ENCODE measurements around the gene VPS35L. TPM values are rescaled to one million over a fixed set of nuclear protein-coding genes. Genes with fewer than 3 reads are reported as not detected.

Gene VPS35L
- total and polyA plus RNA-seq, 2 experiments from 2014 or later, result 48.0 to 54.6 TPM

DNA sequence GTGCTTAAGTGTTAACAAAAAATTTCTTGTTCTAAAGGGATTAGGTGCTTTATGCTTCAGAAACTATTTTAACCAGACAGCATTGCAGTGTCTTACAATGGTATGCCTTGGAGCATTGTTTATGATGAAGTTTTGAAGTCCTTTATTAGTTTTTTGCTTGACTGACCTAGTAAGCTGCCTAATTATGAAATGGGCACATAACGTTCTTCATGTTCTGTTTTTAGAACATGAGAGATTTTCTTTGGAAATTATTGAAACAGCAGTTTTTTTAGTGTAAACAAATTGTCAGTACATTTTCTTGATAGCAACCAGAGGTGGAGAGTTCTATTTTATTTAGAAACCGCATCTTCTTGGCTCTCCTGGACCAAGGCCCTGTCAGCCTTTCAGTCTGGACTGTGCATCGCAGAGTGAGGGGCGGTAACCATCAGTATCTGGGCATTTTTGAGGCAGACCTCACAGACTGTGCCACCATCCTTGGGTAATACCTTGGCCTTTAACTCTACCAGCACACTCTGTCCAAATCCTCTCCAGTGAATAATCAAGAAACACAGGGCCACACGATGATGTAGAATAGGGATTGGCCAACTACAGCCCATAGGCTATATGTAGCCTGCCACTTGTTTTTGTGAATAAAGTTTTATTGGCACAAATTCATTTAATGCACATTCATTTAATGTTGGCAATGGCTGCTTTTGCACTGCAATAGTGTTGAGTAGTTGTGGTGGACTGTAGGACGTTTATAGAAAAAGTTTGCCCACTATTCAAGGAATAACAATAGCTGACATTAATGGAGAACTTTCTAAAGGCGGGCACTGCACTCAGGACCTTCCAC lies 81.1 kb downstream of the VPS35L start:
- H3K4me1 Mint-ChIP-seq, result no peaks in the 10 kb centered on the region
- Histone ChIP-seq H3K27ac (ENCODE audit: low read depth) (no peak overlapping the region), H3K36me3 (ENCODE audit: insufficient read depth) (peaks cover 12% of the 10 kb centered on the region), H3K9me2 (ENCODE audit: insufficient read depth) (no peaks in the 10 kb centered on the region), H2AFZ (no peak overlapping the region), H3K4me1 (ENCODE audit: insufficient read depth) (no peaks in the 10 kb centered on the region), H4K20me1 (replicated peaks; ENCODE audit: insufficient read depth) (no peaks in the 10 kb centered on the region), H3K4me3 (no peak overlapping the region), H3K4me2 (no peak overlapping the region), H3K27me3 (ENCODE audit: insufficient read depth) (no peaks in the 10 kb centered on the region), H3K79me2 (replicated peaks; ENCODE audit: insufficient read depth) (no peaks in the 10 kb centered on the region), H3F3A (replicated peaks; ENCODE audit: low read depth) (no peaks in the 10 kb centered on the region)
- H3K4me3 Mint-ChIP-seq, result no peak overlapping the region
- H3K27ac Mint-ChIP-seq, result no peak overlapping the region
- ATAC-seq (no peak), DNase-seq (ENCODE audit: low spot score) (no peak)
- TF ChIP-seq EZH2phosphoT487 (IDR thresholded peaks at IDR 0.05; ENCODE audit: unreplicated experiment) (no peak), EZH2 (IDR thresholded peaks at IDR 0.05; ENCODE audit: low read depth, unreplicated experiment) (no peak), POLR2AphosphoS5 (IDR thresholded peaks at IDR 0.05; ENCODE audit: low read depth) (no peak), JUNB (IDR thresholded peaks at IDR 0.05; ENCODE audit: unreplicated experiment) (no peak), NANOG (IDR thresholded peaks at IDR 0.05; ENCODE audit: borderline replicate concordance) (no peak), CREB1 (CRISPR knock-in tag; IDR thresholded peaks at IDR 0.05; ENCODE audit: low read depth) (no peak), ZNF114 (CRISPR knock-in tag; IDR thresholded peaks at IDR 0.05) (no peak), ZNF331 (CRISPR knock-in tag; IDR thresholded peaks at IDR 0.05; ENCODE audit: low read depth) (no peak), STAT1 (IDR thresholded peaks at IDR 0.05; ENCODE audit: unreplicated experiment) (no peak)
- TF ChIP-seq, protein P1, sequence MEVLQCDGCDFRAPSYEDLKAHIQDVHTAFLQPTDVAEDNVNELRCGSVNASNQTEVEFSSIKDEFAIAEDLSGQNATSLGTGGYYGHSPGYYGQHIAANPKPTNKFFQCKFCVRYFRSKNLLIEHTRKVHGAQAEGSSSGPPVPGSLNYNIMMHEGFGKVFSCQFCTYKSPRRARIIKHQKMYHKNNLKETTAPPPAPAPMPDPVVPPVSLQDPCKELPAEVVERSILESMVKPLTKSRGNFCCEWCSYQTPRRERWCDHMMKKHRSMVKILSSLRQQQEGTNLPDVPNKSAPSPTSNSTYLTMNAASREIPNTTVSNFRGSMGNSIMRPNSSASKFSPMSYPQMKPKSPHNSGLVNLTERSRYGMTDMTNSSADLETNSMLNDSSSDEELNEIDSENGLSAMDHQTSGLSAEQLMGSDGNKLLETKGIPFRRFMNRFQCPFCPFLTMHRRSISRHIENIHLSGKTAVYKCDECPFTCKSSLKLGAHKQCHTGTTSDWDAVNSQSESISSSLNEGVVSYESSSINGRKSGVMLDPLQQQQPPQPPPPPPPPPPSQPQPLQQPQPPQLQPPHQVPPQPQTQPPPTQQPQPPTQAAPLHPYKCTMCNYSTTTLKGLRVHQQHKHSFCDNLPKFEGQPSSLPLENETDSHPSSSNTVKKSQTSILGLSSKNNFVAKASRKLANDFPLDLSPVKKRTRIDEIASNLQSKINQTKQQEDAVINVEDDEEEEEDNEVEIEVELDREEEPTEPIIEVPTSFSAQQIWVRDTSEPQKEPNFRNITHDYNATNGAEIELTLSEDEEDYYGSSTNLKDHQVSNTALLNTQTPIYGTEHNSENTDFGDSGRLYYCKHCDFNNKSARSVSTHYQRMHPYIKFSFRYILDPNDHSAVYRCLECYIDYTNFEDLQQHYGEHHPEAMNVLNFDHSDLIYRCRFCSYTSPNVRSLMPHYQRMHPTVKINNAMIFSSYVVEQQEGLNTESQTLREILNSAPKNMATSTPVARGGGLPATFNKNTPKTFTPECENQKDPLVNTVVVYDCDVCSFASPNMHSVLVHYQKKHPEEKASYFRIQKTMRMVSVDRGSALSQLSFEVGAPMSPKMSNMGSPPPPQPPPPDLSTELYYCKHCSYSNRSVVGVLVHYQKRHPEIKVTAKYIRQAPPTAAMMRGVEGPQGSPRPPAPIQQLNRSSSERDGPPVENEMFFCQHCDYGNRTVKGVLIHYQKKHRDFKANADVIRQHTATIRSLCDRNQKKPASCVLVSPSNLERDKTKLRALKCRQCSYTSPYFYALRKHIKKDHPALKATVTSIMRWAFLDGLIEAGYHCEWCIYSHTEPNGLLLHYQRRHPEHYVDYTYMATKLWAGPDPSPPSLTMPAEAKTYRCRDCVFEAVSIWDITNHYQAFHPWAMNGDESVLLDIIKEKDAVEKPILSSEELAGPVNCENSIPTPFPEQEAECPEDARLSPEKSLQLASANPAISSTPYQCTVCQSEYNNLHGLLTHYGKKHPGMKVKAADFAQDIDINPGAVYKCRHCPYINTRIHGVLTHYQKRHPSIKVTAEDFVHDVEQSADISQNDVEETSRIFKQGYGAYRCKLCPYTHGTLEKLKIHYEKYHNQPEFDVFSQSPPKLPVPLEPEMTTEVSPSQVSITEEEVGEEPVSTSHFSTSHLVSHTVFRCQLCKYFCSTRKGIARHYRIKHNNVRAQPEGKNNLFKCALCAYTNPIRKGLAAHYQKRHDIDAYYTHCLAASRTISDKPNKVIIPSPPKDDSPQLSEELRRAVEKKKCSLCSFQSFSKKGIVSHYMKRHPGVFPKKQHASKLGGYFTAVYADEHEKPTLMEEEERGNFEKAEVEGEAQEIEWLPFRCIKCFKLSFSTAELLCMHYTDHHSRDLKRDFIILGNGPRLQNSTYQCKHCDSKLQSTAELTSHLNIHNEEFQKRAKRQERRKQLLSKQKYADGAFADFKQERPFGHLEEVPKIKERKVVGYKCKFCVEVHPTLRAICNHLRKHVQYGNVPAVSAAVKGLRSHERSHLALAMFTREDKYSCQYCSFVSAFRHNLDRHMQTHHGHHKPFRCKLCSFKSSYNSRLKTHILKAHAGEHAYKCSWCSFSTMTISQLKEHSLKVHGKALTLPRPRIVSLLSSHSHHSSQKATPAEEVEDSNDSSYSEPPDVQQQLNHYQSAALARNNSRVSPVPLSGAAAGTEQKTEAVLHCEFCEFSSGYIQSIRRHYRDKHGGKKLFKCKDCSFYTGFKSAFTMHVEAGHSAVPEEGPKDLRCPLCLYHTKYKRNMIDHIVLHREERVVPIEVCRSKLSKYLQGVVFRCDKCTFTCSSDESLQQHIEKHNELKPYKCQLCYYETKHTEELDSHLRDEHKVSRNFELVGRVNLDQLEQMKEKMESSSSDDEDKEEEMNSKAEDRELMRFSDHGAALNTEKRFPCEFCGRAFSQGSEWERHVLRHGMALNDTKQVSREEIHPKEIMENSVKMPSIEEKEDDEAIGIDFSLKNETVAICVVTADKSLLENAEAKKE (CRISPR knock-in tag; IDR thresholded peaks at IDR 0.05), result no peak
- TF ChIP-seq, protein P2, sequence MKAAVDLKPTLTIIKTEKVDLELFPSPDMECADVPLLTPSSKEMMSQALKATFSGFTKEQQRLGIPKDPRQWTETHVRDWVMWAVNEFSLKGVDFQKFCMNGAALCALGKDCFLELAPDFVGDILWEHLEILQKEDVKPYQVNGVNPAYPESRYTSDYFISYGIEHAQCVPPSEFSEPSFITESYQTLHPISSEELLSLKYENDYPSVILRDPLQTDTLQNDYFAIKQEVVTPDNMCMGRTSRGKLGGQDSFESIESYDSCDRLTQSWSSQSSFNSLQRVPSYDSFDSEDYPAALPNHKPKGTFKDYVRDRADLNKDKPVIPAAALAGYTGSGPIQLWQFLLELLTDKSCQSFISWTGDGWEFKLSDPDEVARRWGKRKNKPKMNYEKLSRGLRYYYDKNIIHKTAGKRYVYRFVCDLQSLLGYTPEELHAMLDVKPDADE (IDR thresholded peaks at IDR 0.05), result no peak
- TF ChIP-seq, protein P3, sequence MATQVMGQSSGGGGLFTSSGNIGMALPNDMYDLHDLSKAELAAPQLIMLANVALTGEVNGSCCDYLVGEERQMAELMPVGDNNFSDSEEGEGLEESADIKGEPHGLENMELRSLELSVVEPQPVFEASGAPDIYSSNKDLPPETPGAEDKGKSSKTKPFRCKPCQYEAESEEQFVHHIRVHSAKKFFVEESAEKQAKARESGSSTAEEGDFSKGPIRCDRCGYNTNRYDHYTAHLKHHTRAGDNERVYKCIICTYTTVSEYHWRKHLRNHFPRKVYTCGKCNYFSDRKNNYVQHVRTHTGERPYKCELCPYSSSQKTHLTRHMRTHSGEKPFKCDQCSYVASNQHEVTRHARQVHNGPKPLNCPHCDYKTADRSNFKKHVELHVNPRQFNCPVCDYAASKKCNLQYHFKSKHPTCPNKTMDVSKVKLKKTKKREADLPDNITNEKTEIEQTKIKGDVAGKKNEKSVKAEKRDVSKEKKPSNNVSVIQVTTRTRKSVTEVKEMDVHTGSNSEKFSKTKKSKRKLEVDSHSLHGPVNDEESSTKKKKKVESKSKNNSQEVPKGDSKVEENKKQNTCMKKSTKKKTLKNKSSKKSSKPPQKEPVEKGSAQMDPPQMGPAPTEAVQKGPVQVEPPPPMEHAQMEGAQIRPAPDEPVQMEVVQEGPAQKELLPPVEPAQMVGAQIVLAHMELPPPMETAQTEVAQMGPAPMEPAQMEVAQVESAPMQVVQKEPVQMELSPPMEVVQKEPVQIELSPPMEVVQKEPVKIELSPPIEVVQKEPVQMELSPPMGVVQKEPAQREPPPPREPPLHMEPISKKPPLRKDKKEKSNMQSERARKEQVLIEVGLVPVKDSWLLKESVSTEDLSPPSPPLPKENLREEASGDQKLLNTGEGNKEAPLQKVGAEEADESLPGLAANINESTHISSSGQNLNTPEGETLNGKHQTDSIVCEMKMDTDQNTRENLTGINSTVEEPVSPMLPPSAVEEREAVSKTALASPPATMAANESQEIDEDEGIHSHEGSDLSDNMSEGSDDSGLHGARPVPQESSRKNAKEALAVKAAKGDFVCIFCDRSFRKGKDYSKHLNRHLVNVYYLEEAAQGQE (IDR thresholded peaks at IDR 0.05; ENCODE audit: unreplicated experiment), result no peak
- TF ChIP-seq, protein P4, sequence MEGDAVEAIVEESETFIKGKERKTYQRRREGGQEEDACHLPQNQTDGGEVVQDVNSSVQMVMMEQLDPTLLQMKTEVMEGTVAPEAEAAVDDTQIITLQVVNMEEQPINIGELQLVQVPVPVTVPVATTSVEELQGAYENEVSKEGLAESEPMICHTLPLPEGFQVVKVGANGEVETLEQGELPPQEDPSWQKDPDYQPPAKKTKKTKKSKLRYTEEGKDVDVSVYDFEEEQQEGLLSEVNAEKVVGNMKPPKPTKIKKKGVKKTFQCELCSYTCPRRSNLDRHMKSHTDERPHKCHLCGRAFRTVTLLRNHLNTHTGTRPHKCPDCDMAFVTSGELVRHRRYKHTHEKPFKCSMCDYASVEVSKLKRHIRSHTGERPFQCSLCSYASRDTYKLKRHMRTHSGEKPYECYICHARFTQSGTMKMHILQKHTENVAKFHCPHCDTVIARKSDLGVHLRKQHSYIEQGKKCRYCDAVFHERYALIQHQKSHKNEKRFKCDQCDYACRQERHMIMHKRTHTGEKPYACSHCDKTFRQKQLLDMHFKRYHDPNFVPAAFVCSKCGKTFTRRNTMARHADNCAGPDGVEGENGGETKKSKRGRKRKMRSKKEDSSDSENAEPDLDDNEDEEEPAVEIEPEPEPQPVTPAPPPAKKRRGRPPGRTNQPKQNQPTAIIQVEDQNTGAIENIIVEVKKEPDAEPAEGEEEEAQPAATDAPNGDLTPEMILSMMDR (conservative IDR thresholded peaks at IDR 0.05; ENCODE audit: low read depth in 2 of 2), result no peak
- H3K36me3 Mint-ChIP-seq (ENCODE audit: low read depth), result peaks cover 41% of the 10 kb centered on the region
- H3K9me3 Mint-ChIP-seq, result no peaks in the 10 kb centered on the region
- no peaks in the 10 kb centered on the region for H3K27me3 Mint-ChIP-seq (ENCODE audit: insufficient read depth, low read depth, poor library complexity)
